Heart left ventricle (tissue), 13 donors: Measurements from ENCODE around the gene ERF.

ENCODE experiments used
- CTCF ChIP-seq, 12 donors: fragments of 200-600 bp; sonication (generic) in 4 of 12; IDR thresholded peaks; one replicate each; pipeline versions ENCODE4 v1.5.0 to v1.8.0; 2018 to 2022; ENCODE audit warnings: antibody characterized with exemption in 12 of 12, mild to moderate bottlenecking in 5 of 12
- POLR2A ChIP-seq, 2 donors: fragments of 450-650 bp; IDR thresholded peaks; one replicate each; pipeline ENCODE4 v1.6.1; 2017; ENCODE audit warnings: antibody characterized with exemption in 2 of 2, mild to moderate bottlenecking in 2 of 2, moderate library complexity in 2 of 2
- donor health status: ischemic (EF 13 %, LVEDD 7.1; RV severe dilation, severe dysfunction).
- donor health status: DM: no; HTN: yes; CAD: no.
- donor health status: DM: no; HTN: no; CAD: no.
- donor health status: ischemic (EF 25% LVEDD 6.9; RV normal size, moderate dysfunction).
- donor health status: ischemic (EF 25% LVEDD 5.7; RV mildly dilated, moderate dysfunction).
- donor health status: ischemic (EF 35%, LVEDD 5.7; RV mildly dilated, moderate dysfunction).
- donor health status: nonischemic (EF 11% LVEDD 7.7; RV severe dilation, severe dysfunction).
- donor health status: DM: yes; HTN: yes; CAD: no.
- donor health status: PGD.
- donor health status: ischemic (EF 29% LVEDD 5.4; RV normal size, mild dysfunction).
- donor health status: nonischemic (EF 23%, LVEDD 6.1; RV moderate dilation, normal function).

- TF ChIP-seq POLR2A (IDR thresholded peaks at IDR 0.05) = no peak
- TF ChIP-seq CTCF (IDR thresholded peaks at IDR 0.05) = no peak
Measured at GRCh38 chr19:42204664-42205063, 50.3 kb downstream of the ERF start.
